ENCODE results near the gene GPALPP1. TPM values are rescaled to one million over a fixed set of nuclear protein-coding genes. Genes with fewer than 3 reads are reported as not detected.
"Not testable (repeated sequence)": the region's sequence is repeated elsewhere in the genome, so short reads cannot be mapped to it uniquely, and the experiment has no call there.

Gene GPALPP1, protein sequence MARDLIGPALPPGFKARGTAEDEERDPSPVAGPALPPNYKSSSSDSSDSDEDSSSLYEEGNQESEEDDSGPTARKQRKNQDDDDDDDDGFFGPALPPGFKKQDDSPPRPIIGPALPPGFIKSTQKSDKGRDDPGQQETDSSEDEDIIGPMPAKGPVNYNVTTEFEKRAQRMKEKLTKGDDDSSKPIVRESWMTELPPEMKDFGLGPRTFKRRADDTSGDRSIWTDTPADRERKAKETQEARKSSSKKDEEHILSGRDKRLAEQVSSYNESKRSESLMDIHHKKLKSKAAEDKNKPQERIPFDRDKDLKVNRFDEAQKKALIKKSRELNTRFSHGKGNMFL
- total RNA-seq: 10 to 100 TPM; 28.7 to 29.6 TPM

DNA sequence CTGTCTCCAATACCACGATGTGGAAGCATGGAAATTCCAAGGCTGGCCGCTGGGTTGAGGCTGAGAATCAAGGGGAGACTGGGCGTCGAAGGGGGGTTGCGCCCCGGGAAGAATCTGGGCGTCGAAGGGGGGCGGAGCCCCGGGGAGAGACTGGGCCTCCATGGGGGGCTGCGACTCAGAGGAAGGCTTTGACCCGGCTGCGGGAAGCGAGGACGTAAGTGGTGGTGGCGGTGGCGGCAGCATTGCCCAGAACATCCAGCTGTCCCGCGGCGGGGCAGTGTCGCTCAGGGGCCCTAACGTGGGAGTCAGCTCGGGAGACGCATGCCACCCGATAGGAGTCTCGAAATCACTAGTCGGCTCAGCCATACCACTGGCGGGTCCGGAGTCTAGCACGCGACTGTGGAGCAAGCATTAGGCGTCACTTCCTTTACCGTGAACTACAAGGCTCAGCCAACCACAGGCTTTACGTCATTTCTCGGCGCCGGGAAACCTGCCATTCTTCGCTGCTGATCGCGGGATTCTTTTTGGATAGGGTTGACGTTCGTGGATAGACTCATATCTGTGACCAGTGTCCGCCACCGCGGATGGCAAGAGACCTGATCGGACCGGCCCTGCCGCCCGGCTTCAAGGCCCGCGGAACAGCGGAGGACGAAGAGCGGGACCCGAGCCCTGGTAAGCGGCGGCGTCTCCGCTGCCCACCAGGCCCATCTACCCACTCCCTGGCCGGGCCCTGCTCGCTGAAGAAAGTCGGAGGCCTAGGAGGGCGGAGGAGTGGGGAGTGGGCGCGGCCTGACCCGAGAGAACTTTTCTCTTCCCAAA, at the start of gene GPALPP1, which contains the start of gene NUFIP1:
GPALPP1 (plus strand) TSS at position 468 of the 819 bp plus-strand sequence; CDS start at position 585, 117 bp downstream.
NUFIP1 (minus strand) TSS at position 401 of the 819 bp plus-strand sequence; CDS start at position 366, 35 bp downstream.
- Mint-ChIP-seq H3K4me1 (peaks cover 48% of the 10 kb centered on the region), H3K27me3 (no peaks in the 10 kb centered on the region), H3K4me3 (peak within 1 kb of the TSS; percentile 99), H3K27ac (peak within 1 kb of the TSS; percentile 99), H3K9me3 (ENCODE audit: low read depth) (no peaks in the 10 kb centered on the region), H3K36me3 (peaks cover 13% of the 10 kb centered on the region)
- CTCF ChIA-PET: no interaction called here
- ATAC-seq (peak; percentile 97), DNase-seq (peak; percentile 97)

DNA sequence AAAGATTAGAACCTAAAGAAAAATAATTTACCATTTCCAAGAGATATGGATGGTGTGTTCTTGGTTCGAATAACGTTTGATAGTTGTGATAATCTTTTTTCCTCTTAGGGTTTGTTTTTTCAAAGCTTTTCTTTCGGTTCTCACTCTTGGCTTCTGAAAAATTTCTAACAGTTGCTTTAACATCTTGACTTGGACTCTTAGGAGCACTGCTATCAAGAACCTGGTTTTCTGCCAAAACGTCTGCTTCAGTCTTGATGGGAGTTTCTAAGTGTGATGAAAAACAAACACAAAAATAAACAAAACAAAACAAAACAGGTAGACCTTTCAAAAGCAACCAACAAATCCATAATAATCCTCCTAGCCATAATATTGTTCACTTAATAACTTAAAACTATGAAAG, 45.9 kb upstream of the GPALPP1 start:
- H3K9me3 Mint-ChIP-seq (ENCODE audit: low read depth); ATAC-seq; H3K4me1 Mint-ChIP-seq; DNase-seq; H3K27me3 Mint-ChIP-seq; H3K4me3 Mint-ChIP-seq; H3K36me3 Mint-ChIP-seq; H3K27ac Mint-ChIP-seq: not testable (repeated sequence)
- CTCF ChIA-PET: interaction anchor here (1.4 to 1.5 kb wide), 2 partner anchors 12 to 103 kb away, joined by 3 to 6 read pairs; no protein-coding TSS in a partner anchor

GRCh38 chr13:44951184-44951583, 38.2 kb upstream of the GPALPP1 start:
- DNase-seq: no peak
- Mint-ChIP-seq H3K27me3 (no peaks in the 10 kb centered on the region), H3K4me1 (no peaks in the 10 kb centered on the region), H3K4me3 (no peak overlapping the region), H3K9me3 (ENCODE audit: low read depth) (no peaks in the 10 kb centered on the region), H3K27ac (no peak overlapping the region), H3K36me3 (peaks cover 7% of the 10 kb centered on the region)
- ATAC-seq: no peak
- CTCF ChIA-PET: no interaction called here

DNA sequence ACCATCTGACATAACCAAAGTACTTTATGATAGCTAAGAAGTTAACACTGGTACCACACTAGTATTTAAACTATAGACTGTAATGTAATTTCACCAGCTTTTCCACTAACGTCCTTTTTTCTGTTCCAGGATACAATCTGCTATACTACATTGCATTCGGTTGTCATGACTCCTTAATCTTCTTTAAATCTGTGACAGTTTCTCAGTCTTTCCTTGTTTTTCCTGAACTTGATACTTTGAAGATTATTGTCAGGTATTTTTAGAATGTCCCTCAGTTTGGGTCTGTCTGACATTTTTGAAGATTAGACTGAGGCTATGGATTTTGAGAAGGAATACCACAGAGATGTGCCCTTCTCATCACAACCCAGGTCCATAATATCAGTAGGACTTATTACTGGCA, 36.7 kb upstream of the GPALPP1 start:
- Mint-ChIP-seq H3K27me3 (no peaks in the 10 kb centered on the region), H3K36me3 (peaks cover 7% of the 10 kb centered on the region), H3K4me1 (no peaks in the 10 kb centered on the region), H3K4me3 (no peak overlapping the region), H3K27ac (no peak overlapping the region), H3K9me3 (ENCODE audit: low read depth) (no peaks in the 10 kb centered on the region)
- DNase-seq: no peak
- ATAC-seq: no peak
- CTCF ChIA-PET: no interaction called here

GRCh38 chr13:44954224-44954623, 35.1 kb upstream of the GPALPP1 start:
- DNase-seq: no peak
- CTCF ChIA-PET: interaction anchor here (1.3 kb wide), 1 partner anchor 473 kb away, joined by 3 read pairs; no protein-coding TSS in a partner anchor
- no peak overlapping the region for H3K4me3 Mint-ChIP-seq
- no peak overlapping the region for H3K27ac Mint-ChIP-seq
- H3K4me1 Mint-ChIP-seq: no peaks in the 10 kb centered on the region
- H3K9me3 Mint-ChIP-seq (ENCODE audit: low read depth): no peaks in the 10 kb centered on the region
- ATAC-seq: no peak
- peaks cover 10% of the 10 kb centered on the region for H3K36me3 Mint-ChIP-seq
- H3K27me3 Mint-ChIP-seq: no peaks in the 10 kb centered on the region

DNA sequence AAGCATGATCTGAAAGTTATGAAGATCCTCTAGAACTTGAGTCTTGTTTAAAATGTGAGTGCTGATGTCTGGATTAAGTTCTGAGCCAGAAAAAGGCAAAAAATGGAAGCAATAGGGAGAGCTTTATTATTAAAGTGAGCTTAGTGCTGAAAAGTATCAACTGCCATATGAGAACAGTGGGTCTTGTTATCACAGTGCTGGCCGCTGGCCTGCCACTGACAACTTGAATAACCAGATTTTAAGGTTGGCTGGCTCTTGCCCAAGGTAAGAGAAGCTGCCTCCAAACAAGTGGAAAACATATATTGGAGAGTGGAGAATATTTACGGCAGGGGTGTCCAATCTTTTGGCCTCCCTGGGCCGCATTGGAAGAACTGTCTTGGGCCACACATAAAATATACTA, 33.9 kb upstream of the GPALPP1 start:
- DNase-seq (no peak), ATAC-seq (no peak)
- H3K36me3 Mint-ChIP-seq: peaks cover 13% of the 10 kb centered on the region
- no peaks in the 10 kb centered on the region for H3K4me1 Mint-ChIP-seq
- no peak overlapping the region for H3K27ac Mint-ChIP-seq
- CTCF ChIA-PET: interaction anchor here (1.1 to 1.2 kb wide), 2 partner anchors 10 to 13 kb away, joined by 6 read pairs; no protein-coding TSS in a partner anchor
- H3K4me3 Mint-ChIP-seq: no peak overlapping the region
- H3K27me3 Mint-ChIP-seq: no peaks in the 10 kb centered on the region
- H3K9me3 Mint-ChIP-seq (ENCODE audit: low read depth): no peaks in the 10 kb centered on the region

DNA sequence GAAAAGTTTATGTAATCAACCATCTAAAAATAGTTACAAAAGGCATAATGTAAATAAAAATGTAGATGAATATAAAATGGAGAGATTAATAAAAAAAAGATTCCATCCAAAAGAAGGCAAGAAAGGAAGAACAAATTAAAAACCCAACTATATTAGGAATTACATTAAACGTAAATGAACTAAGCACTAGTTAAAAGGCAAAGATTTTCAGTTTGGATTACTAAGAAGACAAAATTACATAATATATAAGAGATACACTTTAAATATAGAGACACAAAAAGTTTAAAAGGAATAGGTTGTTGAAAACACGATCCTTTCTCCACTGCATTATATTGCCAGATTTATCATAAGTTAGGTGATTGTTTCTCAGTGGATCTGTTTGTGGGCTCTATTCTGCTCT, 27.3 kb upstream of the GPALPP1 start:
- Mint-ChIP-seq H3K9me3 (ENCODE audit: low read depth) (peaks cover 16% of the 10 kb centered on the region), H3K27ac (no peak overlapping the region), H3K4me3 (no peak overlapping the region), H3K27me3 (no peaks in the 10 kb centered on the region), H3K4me1 (no peaks in the 10 kb centered on the region), H3K36me3 (peaks cover 58% of the 10 kb centered on the region)
- ATAC-seq (no peak), DNase-seq (no peak)
- CTCF ChIA-PET: no interaction called here

DNA sequence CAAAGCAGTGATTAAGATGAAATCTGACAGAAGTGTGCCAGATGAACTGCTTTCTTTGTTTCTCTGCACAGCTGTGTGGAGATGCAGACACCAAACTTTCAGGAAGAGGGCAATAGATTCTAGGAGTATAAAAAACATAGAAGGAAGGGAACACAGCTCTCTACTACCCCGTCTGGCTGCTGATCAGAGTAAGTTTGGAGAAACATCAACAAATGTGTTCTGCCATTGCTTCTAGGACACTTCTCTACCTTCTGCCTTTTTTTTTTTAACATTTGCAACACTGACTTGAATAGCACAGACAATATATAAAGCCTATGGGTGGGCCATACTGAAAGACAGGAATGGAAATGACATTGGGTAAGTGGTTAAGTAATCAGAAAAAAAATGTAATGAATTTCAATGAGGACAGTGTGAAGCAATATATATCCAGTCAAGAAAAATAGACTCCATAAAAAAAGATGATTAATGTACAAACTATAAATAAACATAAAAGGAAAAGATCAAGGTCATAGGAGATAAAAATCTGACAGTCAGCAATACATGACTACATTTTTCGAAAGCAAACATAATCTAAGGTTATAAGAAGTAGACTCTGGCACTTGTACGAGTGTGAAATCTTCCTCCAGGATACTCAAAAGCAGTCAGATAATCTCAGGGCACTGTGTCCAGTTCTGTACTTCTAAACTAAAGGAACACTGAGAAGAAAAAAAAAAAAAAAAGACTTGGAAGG, 21.5 kb upstream of the GPALPP1 start:
- ATAC-seq (no peak), DNase-seq (no peak)
- H3K4me3 Mint-ChIP-seq: no peak overlapping the region
- H3K27ac Mint-ChIP-seq: no peak overlapping the region
- H3K9me3 Mint-ChIP-seq (ENCODE audit: low read depth): peaks cover 4% of the 10 kb centered on the region
- peaks cover 31% of the 10 kb centered on the region for H3K36me3 Mint-ChIP-seq
- CTCF ChIA-PET: no interaction called here
- H3K27me3 Mint-ChIP-seq: no peaks in the 10 kb centered on the region
- H3K4me1 Mint-ChIP-seq: no peaks in the 10 kb centered on the region

DNA sequence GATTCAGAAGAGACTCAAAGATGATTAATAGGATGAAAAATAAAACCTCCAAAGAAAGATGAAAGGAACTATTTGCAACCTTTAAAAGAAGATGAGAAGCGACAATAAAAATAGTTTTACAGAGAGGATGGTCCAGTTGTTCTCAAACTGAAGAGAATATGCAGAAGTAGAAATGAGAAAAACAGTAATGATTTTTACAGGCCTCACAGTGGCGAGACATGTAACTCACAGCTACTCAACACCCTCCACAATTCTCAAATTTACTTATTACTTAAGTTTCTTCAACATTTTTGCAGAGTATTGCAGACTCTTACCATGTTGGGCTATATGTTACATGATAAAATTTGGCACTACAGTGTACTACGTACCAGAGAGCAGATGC, 20.9 kb upstream of the GPALPP1 start:
- H3K36me3 Mint-ChIP-seq: peaks cover 26% of the 10 kb centered on the region
- no peak for DNase-seq
- ATAC-seq: no peak
- no peaks in the 10 kb centered on the region for H3K4me1 Mint-ChIP-seq
- CTCF ChIA-PET: no interaction called here
- H3K27me3 Mint-ChIP-seq: no peaks in the 10 kb centered on the region
- H3K27ac Mint-ChIP-seq: no peak overlapping the region
- H3K9me3 Mint-ChIP-seq (ENCODE audit: low read depth): peaks cover 2% of the 10 kb centered on the region
- H3K4me3 Mint-ChIP-seq: no peak overlapping the region

GRCh38 chr13:44969551-44970484, 19.5 kb upstream of the GPALPP1 start:
- H3K27ac Mint-ChIP-seq: no peak overlapping the region

GRCh38 chr13:44971656-44972595, 17.4 kb upstream of the GPALPP1 start:
- CTCF ChIA-PET: interaction anchor here (1.2 to 2.8 kb wide), 2 partner anchors 337 to 489 kb away, joined by 3 to 15 read pairs; no protein-coding TSS in a partner anchor
- H3K4me1 Mint-ChIP-seq: no peaks in the 10 kb centered on the region

More at GRCh38 chr13:44969551-44970484, 19.5 kb upstream of the GPALPP1 start:
- Mint-ChIP-seq H3K4me1 (no peaks in the 10 kb centered on the region), H3K36me3 (peaks cover 12% of the 10 kb centered on the region), H3K27me3 (no peaks in the 10 kb centered on the region), H3K4me3 (no peak overlapping the region), H3K9me3 (ENCODE audit: low read depth) (peaks cover 2% of the 10 kb centered on the region)
- DNase-seq (no peak), ATAC-seq (no peak)
- CTCF ChIA-PET: interaction anchor here (0.8 to 2.8 kb wide), 4 partner anchors 11 to 490 kb away, joined by 3 to 15 read pairs (median 6); no protein-coding TSS in a partner anchor

More at GRCh38 chr13:44971656-44972595, 17.4 kb upstream of the GPALPP1 start:
- ATAC-seq: no peak
- Mint-ChIP-seq H3K9me3 (ENCODE audit: low read depth) (no peaks in the 10 kb centered on the region), H3K27me3 (no peaks in the 10 kb centered on the region), H3K36me3 (peaks cover 3% of the 10 kb centered on the region), H3K27ac (no peak overlapping the region), H3K4me3 (no peak overlapping the region)
- no peak for DNase-seq
